Measurements from ENCODE around the gene IPO13. TPM values are rescaled to one million over a fixed set of nuclear protein-coding genes. Genes with fewer than 3 reads are reported as not detected.

Gene IPO13
- total and polyA plus RNA-seq, 3 donors from 2014 or later, result 67.3 to 138 (median 77.0) TPM

DNA sequence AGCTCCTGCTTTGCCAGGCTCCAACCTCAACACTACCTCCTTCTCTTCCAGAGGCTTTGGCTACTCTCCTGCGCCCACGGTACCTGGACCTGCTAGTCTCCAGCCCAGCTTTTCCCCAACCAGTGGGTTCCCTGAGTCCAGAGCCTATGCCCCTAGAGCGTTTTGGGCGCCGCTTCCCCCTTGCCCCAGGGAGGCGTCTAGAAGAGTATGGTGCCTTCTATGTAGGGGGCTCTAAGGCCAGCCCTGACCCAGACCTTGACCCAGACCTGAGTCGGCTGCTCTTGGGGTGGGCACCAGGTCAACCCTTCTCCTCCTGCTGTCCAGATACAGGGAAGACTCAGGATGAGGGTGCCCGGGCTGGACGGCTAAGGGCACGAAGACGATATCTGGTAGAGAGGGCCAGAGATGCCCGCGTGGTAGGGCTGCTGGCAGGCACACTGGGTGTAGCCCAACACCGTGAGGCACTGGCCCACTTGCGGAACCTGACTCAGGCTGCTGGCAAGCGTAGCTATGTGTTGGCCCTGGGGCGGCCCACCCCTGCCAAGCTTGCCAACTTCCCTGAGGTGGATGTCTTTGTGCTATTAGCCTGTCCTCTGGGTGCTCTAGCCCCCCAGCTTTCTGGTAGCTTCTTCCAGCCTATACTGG is 24.7 kb downstream of the IPO13 start:
- DNase-seq, result no peak
- Histone ChIP-seq H3K4me1 (peaks cover 22% of the 10 kb centered on the region), H3K27ac (no peak overlapping the region), H3K4me3 (no peak overlapping the region), H3K27me3 (no peaks in the 10 kb centered on the region), H3K9me3 (no peaks in the 10 kb centered on the region), H3K36me3 (ENCODE audit: low read depth, missing control alignments) (no peaks in the 10 kb centered on the region)
- WGBS, 2 donors, result 93 to 94% methylated on average over 17 of the region's 17 CpGs
- no peak for TF ChIP-seq POLR2A (IDR thresholded peaks at IDR 0.05)
- TF ChIP-seq, protein P1, sequence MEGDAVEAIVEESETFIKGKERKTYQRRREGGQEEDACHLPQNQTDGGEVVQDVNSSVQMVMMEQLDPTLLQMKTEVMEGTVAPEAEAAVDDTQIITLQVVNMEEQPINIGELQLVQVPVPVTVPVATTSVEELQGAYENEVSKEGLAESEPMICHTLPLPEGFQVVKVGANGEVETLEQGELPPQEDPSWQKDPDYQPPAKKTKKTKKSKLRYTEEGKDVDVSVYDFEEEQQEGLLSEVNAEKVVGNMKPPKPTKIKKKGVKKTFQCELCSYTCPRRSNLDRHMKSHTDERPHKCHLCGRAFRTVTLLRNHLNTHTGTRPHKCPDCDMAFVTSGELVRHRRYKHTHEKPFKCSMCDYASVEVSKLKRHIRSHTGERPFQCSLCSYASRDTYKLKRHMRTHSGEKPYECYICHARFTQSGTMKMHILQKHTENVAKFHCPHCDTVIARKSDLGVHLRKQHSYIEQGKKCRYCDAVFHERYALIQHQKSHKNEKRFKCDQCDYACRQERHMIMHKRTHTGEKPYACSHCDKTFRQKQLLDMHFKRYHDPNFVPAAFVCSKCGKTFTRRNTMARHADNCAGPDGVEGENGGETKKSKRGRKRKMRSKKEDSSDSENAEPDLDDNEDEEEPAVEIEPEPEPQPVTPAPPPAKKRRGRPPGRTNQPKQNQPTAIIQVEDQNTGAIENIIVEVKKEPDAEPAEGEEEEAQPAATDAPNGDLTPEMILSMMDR (IDR thresholded peaks at IDR 0.05), result no peak
- intact Hi-C loops (cut with DNase I; ENCODE audit: low total_unique reads), result no loop called here

DNA sequence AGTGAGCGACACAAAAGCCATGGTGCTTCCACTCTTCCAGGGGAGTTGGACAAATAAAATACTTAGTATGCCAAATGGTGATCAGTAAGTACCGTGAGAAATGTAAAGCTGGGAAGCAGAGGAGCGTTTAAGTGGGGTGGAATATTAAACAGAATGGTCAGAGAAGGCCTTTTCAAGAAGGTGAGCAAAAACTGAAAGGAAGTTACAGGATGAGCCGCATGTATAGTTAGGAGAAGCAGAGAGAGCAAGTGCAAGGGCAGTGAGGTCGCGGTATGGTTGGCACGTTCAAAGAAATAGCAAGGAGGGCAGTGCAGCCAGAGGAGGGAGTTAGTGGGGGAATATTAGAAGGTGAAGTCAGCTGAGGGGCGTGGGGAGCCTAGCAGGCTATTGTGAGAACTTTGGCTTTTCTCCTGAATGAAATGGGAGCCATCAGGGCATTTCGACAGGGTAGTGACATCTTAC is 27.3 kb downstream of the IPO13 start:
- Histone ChIP-seq H3K4me1 (peaks cover 30% of the 10 kb centered on the region), H3K27ac (peak overlapping the region; percentile 76 to 89), H3K9me3 (no peaks in the 10 kb centered on the region), H3K36me3 (ENCODE audit: low read depth, missing control alignments) (no peaks in the 10 kb centered on the region), H3K27me3 (no peaks in the 10 kb centered on the region), H3K4me3 (peak overlapping the region; percentile 87 to 89)
- WGBS, 2 donors, result 25 to 33% methylated on average over 9 of the region's 9 CpGs
- DNase-seq, result no peak
- intact Hi-C loops (cut with DNase I; ENCODE audit: low total_unique reads), result no loop called here
- no peak for TF ChIP-seq POLR2A (IDR thresholded peaks at IDR 0.05)
- TF ChIP-seq, protein P1 (IDR thresholded peaks at IDR 0.05), result no peak

DNA sequence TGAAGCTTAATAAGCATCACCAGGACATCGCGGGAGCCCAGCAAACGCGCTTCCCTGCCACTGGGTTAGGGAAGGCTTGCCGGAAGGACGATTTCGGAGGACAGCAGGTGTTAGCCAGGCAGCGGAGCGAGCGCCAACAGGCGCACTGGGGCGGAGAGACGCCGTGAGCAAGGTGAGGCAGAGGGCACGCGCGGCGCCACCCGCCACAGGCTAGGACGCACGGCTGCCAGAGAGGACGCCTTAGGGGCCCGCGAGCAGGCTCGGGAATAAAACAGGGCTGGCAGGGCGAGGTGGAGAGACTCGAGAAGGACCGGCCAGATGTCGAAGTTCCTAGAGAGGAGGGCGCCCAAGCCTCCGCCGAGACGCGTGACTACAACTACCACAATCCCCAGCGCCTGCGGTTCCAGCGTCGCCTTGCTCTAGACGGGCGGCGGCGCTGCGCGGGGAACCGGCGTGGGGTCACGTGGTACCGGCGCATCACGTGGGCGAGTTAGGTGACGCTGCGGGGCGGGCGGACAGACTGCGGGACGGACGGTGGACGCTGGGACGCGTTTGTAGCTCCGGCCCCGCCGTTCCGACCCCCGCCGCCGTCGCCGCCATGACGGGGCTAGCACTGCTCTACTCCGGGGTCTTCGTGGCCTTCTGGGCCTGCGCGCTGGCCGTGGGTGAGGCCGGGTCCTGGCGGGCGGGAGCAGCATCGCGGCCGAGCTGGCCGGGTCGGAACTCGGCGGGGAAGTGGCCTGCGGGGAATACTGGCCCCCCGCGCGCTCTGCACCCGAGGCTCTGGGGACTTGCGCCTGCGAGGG is 27.9 kb downstream of the IPO13 start, which contains the start of gene ATP6V0B:
ATP6V0B (plus strand) TSS at position 518 of the 806 bp plus-strand sequence; CDS start at position 599, 81 bp downstream.
- intact Hi-C loops (cut with DNase I; ENCODE audit: low total_unique reads), result no loop called here
- DNase-seq, result peak; percentile 98
- H3K4me3 ChIP-seq, result peak within 1 kb of the TSS; percentile 87 to 89
- H3K36me3 ChIP-seq (ENCODE audit: low read depth, missing control alignments), result no peaks in the 10 kb centered on the region
- TF ChIP-seq, protein P1 (IDR thresholded peaks at IDR 0.05), result peak in 2 of 3 experiments; percentile 35 to 58
- peak; percentile 87 for TF ChIP-seq POLR2A (IDR thresholded peaks at IDR 0.05)
- H3K27ac ChIP-seq, result peak within 1 kb of the TSS; percentile 76 to 89
- peaks cover 32% of the 10 kb centered on the region for H3K4me1 ChIP-seq
- no peaks in the 10 kb centered on the region for H3K27me3 ChIP-seq
- 0% methylated on average over 14 to 91 of the region's 93 CpGs for WGBS, 2 donors
- H3K9me3 ChIP-seq, result no peaks in the 10 kb centered on the region

DNA sequence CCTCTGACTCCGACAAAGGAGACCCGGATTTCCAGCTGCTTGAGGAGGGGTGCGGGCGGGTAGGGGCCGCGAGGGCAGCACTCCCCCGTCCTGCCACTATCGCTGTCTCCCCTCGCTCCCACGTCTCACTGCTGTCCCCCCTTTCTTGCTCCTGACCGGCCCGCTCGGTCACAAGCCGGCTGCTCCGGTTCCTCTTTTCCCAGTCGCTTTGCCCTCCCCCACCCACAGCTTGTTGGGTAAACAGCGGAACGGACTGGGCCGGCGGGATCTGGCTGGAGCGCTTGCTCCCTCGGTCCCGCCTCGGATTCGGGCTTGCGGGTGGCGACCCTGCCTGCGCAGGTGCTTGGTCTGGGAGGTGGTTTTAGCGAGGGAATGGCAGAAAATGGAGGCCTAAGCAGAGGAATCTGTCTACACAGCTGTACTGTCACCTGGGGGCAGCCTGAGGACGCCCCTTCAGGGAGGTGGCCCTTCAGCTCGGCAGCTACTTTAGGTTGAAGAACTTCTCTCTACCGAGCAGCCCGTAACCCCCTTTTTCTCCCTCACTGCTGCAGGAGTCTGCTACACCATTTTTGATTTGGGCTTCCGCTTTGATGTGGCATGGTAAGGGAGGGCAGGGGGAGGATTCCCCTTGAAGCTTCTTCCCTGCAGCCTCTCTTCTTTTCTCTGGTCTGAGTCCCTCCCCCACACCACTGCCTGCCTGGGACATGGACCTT is 28.7 kb downstream of the IPO13 start:
- Histone ChIP-seq H3K36me3 (ENCODE audit: low read depth, missing control alignments) (no peaks in the 10 kb centered on the region), H3K27me3 (no peaks in the 10 kb centered on the region), H3K4me3 (peak overlapping the region; percentile 87 to 89), H3K4me1 (peaks cover 37% of the 10 kb centered on the region), H3K27ac (peak overlapping the region; percentile 76 to 89), H3K9me3 (no peaks in the 10 kb centered on the region)
- peak; percentile 69 for DNase-seq
- 1 to 3% methylated on average over 7 to 33 of the region's 34 CpGs for WGBS, 2 donors
- TF ChIP-seq, protein P1 (IDR thresholded peaks at IDR 0.05), result no peak
- no peak for TF ChIP-seq POLR2A (IDR thresholded peaks at IDR 0.05)
- intact Hi-C loops (cut with DNase I; ENCODE audit: low total_unique reads), result no loop called here
